NCI-H524 treated with DMSO at 0.1 percent for 48 hours (cell line): Measurements from ENCODE around the gene BECN2.

Experiments used
- DNase-seq: peaks from one replicate; lab custom pipeline; 2025; lab: John Stamatoyannopoulos, UW

Gene BECN2

GRCh38 chr1:241957692-241958494, at the start of gene BECN2:
BECN2 (plus strand) TSS chr1:241957767; CDS start chr1:241957767, 0 bp downstream.
- no peak for DNase-seq

GRCh38 chr1:241916196-241916595, 41.4 kb upstream of the BECN2 start:
- no peak for DNase-seq

- no peak for DNase-seq
Observed at GRCh38 chr1:241917487-241917886, 40.1 kb upstream of the BECN2 start.

GRCh38 chr1:241918879-241919278, 38.7 kb upstream of the BECN2 start:
- DNase-seq = no peak

GRCh38 chr1:241924080-241924808, 33.3 kb upstream of the BECN2 start:
- no peak for DNase-seq

GRCh38 chr1:241926141-241926540, 31.4 kb upstream of the BECN2 start:
- DNase-seq = no peak

- DNase-seq = no peak
Observed at GRCh38 chr1:241927321-241927720, 30.2 kb upstream of the BECN2 start.

GRCh38 chr1:241932845-241933244, 24.7 kb upstream of the BECN2 start:
- DNase-seq = no peak

GRCh38 chr1:241934201-241934848, 23.2 kb upstream of the BECN2 start:
- DNase-seq = no peak

GRCh38 chr1:241934866-241935265, 22.7 kb upstream of the BECN2 start:
- DNase-seq = no peak

- DNase-seq = no peak
Observed at GRCh38 chr1:241939798-241940197, 17.8 kb upstream of the BECN2 start.

GRCh38 chr1:241942738-241943137, 14.8 kb upstream of the BECN2 start:
- no peak for DNase-seq

- no peak for DNase-seq
Observed at GRCh38 chr1:241944300-241944699, 13.3 kb upstream of the BECN2 start.

- no peak for DNase-seq
Observed at GRCh38 chr1:241947354-241947753, 10.2 kb upstream of the BECN2 start.

- DNase-seq = no peak
Observed at GRCh38 chr1:241950390-241950789, 7.2 kb upstream of the BECN2 start.

- DNase-seq = no peak
Observed at GRCh38 chr1:241962153-241962552, 4.6 kb downstream of the BECN2 start.

- DNase-seq = no peak
Observed at GRCh38 chr1:241963722-241964121, 6.2 kb downstream of the BECN2 start.

- DNase-seq = no peak
Observed at GRCh38 chr1:241964550-241965282, 7.1 kb downstream of the BECN2 start.

GRCh38 chr1:241968611-241969010, 11.0 kb downstream of the BECN2 start:
- no peak for DNase-seq

GRCh38 chr1:241972703-241973369, 15.3 kb downstream of the BECN2 start:
- DNase-seq = peak; percentile 17

- DNase-seq = no peak
Observed at GRCh38 chr1:241976229-241976628, 18.7 kb downstream of the BECN2 start.

GRCh38 chr1:241979071-241979470, 21.5 kb downstream of the BECN2 start:
- no peak for DNase-seq
